HUES6 (cell line): ENCODE results near the gene HOXC11.
A peak's percentile ranks its signal among the peaks of the same experiment; 100 is the strongest.

Source experiments
- H3K27ac ChIP-seq: 2 replicates; pipeline ENCODE4 v1.7.0; 2013; ENCODE audit warnings: low read depth, mild to moderate bottlenecking, low read length, inconsistent platforms
- H3K27me3 ChIP-seq: 2 replicates; pipeline ENCODE4 v1.6.1; 2013; ENCODE audit warnings: low read length; ENCODE audit not compliant: control insufficient read depth, insufficient read depth
- H3K36me3 ChIP-seq: 2 replicates; pipeline ENCODE4 v1.6.1; 2013; ENCODE audit warnings: low read length; ENCODE audit not compliant: control insufficient read depth, insufficient read depth
- H3K4me1 ChIP-seq: 2 replicates; pipeline ENCODE4 v1.6.1; 2013; ENCODE audit warnings: low read length; ENCODE audit not compliant: control insufficient read depth, insufficient read depth
- H3K4me3 ChIP-seq: 2 replicates; pipeline ENCODE4 v1.5.1; 2013; ENCODE audit warnings: low read depth, low read length
- H3K9ac ChIP-seq: one replicate; pipeline ENCODE4 v1.6.1; 2013; ENCODE audit warnings: mild to moderate bottlenecking, low read length
- H3K9me3 ChIP-seq: 2 replicates; pipeline ENCODE4 v1.6.1; 2013; ENCODE audit warnings: low read depth, low read length; ENCODE audit not compliant: control insufficient read depth, insufficient read depth

Gene HOXC11

DNA sequence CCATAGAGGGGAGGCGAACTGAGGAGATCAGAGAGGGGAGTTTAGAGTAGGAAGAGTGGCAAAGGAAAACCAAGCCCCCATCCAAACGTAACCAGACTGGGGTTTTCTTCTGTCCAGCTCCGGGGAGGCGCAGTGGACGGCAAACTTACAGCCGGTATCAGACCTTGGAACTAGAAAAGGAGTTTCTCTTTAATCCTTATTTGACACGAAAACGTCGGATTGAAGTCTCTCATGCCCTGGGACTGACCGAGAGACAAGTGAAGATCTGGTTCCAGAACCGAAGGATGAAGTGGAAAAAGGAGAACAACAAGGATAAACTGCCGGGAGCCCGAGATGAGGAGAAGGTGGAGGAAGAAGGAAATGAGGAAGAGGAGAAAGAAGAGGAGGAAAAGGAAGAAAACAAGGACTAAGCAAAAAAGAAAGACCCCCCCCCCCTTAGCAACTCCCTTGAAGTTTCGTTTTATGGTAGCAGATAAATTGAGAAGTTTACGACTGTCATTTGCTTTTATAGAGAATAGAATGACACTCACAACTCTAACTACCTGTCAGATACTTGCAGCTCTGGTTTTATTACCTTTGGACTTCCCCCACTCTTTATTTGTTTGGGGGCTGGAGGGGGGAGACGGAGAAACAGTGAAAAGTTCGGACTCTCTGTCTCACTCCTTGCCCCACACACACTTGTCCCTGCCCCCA, 38.2 kb downstream of the HOXC11 start:
- peak overlapping the region; percentile 48; the same call in 1 of the 2 replicates for H3K4me3 ChIP-seq
- no peak overlapping the region for H3K27ac ChIP-seq
- no peaks in the 10 kb centered on the region for H3K9me3 ChIP-seq
- no peaks in the 10 kb centered on the region for H3K36me3 ChIP-seq
- H3K4me1 ChIP-seq, result peaks cover 2% of the 10 kb centered on the region; the same call in 1 of the 2 replicates
- H3K9ac ChIP-seq, result peak overlapping the region; percentile 91
- peaks cover 100% of the 10 kb centered on the region for H3K27me3 ChIP-seq

DNA sequence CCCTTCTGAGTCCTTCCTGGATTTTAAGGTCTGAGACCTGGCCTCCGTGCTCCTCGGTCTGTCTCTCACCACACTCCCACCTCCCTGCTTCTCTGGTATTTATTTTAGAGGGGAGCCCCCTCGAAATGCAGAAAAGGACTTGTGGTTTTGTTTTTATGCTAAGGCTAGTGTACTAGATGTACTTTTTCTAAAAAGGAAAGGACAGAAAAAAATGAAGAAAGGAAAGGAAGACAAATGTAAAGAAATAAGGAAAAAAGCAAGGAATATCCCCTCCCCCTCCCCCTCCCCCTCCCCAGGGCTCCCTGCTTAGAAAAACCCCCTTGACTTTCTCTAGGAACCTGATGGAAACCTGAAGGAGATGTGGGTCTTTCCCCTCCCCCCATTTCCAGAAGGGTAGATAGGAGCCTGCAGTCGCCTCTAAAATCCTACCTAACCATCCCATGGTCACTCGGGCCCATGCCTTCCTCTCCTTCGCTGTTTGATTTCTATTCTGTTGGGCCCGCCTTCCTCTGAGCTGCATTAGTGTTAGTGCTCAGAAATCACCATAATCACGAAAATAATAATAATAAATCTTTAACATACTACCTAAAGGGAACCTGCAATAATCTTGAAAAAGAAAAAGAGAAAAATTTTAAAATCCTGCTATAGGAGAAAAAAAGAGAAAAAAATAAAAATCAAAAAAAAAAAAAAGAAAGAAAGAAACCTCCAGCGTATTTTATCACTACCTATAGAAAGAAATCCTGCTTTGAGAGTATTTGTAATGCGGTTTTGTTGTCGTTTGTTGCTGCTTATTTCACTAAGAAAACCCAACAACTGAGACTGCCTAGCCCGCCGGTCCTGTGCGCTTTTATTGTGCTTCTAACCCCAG, 39.0 kb downstream of the HOXC11 start:
- Histone ChIP-seq H3K27ac (no peak overlapping the region), H3K4me3 (peak overlapping the region; percentile 48; the same call in 1 of the 2 replicates), H3K9ac (peak overlapping the region; percentile 62), H3K9me3 (no peaks in the 10 kb centered on the region), H3K4me1 (peaks cover 2% of the 10 kb centered on the region; the same call in 1 of the 2 replicates), H3K36me3 (no peaks in the 10 kb centered on the region), H3K27me3 (peaks cover 100% of the 10 kb centered on the region)

DNA sequence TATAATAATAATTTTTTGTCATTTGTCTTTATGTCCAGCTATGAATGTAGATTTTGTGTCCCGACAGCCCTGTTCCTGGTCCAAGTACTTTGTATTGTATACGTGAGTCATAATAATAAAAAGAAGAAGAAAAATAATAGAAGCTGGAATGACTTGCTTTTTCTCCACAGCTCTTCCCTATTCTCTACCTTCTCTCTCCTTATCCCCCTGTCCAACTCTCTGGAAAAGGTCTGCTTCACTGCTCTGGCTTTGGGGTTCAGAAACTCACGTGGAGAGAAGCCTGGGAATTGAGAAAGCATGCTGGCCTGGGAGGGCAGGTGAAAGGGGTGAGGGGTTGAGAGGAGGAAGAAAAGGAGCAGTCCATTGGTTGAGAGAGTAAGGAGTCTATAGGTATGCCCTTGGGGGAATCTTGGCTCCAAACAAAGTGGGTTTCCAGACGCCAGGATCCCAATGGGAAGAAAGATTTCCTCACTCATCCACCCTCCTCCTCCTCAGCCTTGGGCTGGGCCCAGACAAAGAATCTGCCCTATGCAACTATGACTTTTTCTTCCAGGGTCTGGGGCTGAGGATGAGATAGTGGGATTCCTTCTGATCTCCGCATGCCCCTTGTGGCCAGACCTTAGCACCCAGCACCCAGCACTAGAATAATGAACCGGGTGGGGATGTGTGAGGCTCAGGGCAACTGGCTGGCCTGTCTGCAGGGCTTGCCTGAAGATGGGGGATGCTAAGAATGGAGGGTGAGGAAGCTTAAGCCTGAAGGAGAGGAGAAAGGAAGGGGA, 39.9 kb downstream of the HOXC11 start:
- Histone ChIP-seq H3K4me1 (peaks cover 7% of the 10 kb centered on the region), H3K9ac (peak overlapping the region; percentile 65), H3K27me3 (peaks cover 100% of the 10 kb centered on the region), H3K36me3 (no peaks in the 10 kb centered on the region), H3K4me3 (no peak overlapping the region), H3K9me3 (no peaks in the 10 kb centered on the region), H3K27ac (no peak overlapping the region)

DNA sequence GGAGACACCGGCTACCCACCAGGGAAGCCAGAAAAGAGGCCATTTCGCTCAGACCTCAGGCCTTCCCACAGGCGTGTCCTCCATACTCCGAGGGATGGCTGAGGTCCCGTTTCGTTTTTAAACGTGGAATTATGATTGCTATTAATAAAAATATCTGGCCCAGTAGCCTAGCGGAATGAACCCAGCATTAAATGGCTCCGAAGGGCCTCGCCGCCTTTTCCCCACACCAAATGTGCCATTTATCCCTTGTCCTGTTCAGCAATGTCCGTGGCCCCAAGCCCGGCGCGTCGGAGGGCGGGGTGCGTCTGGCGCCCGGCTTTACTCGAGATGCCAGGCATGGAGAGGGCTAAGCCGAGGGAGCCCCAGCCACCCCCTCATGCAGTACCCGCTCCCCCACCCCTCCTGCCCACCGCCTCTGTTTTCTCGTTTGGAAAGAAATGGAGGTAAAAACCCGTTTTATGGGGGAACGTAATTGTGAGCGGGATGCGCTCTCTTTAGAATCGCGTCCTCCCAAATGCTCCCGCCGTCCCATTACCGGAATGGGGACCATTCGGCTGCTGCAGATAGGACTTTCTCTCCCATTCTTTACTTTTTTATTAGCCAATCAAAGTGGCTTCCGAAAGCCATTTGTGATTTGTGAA, 41.6 kb downstream of the HOXC11 start:
- Histone ChIP-seq H3K36me3 (no peaks in the 10 kb centered on the region), H3K27ac (no peak overlapping the region), H3K4me3 (no peak overlapping the region), H3K9ac (peak overlapping the region; percentile 58), H3K9me3 (no peaks in the 10 kb centered on the region), H3K27me3 (peaks cover 100% of the 10 kb centered on the region), H3K4me1 (peaks cover 15% of the 10 kb centered on the region)

DNA sequence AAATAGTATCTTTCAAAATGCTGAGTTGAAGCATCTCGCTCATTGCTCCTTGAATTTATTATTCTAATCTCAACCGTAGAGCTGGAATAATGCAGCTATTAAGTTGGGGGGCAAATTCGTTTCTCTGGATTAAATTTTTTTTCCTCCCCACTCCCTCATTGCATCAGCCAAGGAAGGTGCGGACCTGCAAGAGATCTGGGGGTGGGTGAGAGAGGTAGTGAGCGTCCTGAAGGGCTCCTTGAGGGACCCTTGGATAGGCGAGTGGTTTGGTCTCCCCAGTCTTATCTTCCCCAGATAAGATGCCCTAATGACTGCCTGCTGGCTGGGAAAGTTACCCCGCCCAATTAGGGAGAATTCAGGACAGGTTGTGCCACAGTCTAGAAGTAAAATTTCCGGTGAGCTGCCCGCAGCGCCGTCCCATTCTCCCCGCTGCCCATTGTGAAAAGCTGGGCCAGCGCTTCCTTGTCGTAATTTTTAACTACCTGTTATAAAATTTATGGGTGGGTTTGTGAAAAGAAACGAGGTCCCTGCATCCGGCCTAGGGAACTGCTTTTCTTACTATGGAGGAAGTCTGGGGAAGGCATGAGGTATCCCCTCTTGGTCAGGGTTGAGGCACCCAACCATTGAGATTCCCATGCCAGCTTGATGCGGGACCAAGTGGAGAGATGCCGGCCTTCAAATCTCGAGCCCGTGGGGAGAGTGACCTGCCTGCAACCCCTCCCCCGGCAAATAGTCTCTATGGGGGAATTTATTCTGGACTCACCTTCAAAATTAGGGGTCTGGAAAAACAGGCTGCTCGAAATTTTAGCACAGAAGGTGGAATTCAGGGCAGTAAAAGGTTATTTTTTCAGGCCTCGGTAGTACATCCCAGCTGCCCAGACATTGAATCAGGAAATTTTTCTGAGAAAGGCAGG, 42.3 kb downstream of the HOXC11 start:
- Histone ChIP-seq H3K27me3 (peaks cover 100% of the 10 kb centered on the region), H3K9ac (peak overlapping the region; percentile 67), H3K4me1 (peaks cover 19% of the 10 kb centered on the region), H3K4me3 (no peak overlapping the region; the same call in 1 of the 2 replicates), H3K36me3 (no peaks in the 10 kb centered on the region), H3K27ac (no peak overlapping the region), H3K9me3 (no peaks in the 10 kb centered on the region)

DNA sequence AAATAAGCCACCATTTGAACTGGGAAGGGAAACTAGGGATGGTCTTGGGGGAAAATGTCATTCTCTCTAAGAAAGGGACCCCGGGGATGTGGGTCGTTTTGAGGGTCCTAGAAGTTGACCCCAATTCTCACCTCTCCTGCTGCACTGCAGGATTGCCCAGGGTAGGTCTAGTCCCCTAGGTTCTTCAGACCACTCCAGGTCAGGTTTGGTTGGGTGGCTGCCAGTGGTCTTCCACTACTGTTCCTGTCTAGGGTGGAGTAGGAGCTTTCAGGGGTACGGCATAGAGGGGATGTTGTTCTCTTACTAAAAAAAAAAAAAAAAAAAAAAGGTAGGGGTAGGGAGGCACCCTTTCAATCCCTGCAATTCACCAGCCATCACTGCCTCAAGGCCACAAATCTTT, 43.1 kb downstream of the HOXC11 start:
- Histone ChIP-seq H3K4me3 (peak overlapping the region; percentile 26; the same call in 1 of the 2 replicates), H3K4me1 (peaks cover 19% of the 10 kb centered on the region), H3K9ac (peak overlapping the region; percentile 67), H3K9me3 (no peaks in the 10 kb centered on the region), H3K36me3 (no peaks in the 10 kb centered on the region), H3K27me3 (peaks cover 100% of the 10 kb centered on the region), H3K27ac (no peak overlapping the region)

DNA sequence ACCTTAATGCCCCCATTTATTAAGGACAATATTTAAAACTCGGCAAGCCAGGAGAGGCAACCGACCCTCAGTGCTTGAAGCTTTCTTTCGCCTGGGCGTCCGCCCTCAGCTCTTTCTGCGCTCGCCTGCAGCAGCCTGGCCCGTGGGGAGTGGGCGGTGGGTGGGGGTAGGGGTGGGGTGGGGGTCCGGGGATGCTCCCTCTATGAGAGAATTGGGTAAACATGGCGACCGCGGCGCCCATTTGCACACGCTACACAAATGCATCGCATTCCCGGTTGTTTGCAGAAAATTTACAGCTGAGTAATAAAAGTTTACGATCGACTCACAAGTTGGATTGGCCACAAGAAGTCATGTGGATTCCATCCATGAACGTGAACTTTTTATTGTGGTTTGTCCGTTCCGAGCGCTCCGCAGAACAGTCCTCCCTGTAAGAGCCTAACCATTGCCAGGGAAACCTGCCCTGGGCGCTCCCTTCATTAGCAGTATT, 43.6 kb downstream of the HOXC11 start:
- no peak overlapping the region for H3K27ac ChIP-seq
- H3K36me3 ChIP-seq, result no peaks in the 10 kb centered on the region
- peaks cover 23% of the 10 kb centered on the region for H3K4me1 ChIP-seq

DNA sequence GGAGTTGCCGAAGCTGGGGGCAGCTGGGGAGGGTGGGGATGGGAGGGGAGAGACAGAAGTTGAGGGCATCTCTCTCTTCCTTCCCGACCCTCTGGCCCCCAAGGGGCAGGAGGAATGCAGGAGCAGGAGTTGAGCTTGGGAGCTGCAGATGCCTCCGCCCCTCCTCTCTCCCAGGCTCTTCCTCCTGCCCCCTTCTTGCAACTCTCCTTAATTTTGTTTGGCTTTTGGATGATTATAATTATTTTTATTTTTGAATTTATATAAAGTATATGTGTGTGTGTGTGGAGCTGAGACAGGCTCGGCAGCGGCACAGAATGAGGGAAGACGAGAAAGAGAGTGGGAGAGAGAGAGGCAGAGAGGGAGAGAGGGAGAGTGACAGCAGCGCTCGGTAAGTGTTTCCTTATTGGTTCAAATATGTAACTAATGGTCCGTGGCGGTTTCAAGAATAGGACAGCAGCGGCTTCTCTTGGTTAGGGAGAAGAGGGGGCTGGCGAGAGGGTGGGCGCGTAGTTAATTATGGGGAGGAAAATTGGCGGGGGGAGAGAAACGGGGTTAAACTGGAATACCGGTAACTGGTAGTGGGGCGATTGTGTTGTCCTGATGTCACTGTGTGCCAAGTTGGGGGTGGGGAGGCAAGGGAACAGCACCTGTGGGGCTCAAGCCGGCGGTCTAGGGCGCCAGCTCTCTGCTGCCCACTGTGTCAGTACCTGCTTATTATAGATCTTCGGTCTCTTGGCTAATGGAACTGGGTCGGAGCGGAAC, 44.3 kb downstream of the HOXC11 start:
- no peak overlapping the region for H3K27ac ChIP-seq
- H3K9ac ChIP-seq, result peak overlapping the region; percentile 81
- H3K36me3 ChIP-seq, result no peaks in the 10 kb centered on the region
- H3K27me3 ChIP-seq, result peaks cover 100% of the 10 kb centered on the region
- H3K4me3 ChIP-seq, result peak overlapping the region; percentile 61
- H3K9me3 ChIP-seq, result no peaks in the 10 kb centered on the region
- H3K4me1 ChIP-seq, result peaks cover 24% of the 10 kb centered on the region

More for the DNA sequence above, 43.6 kb downstream of the HOXC11 start:
- Histone ChIP-seq H3K27me3 (peaks cover 100% of the 10 kb centered on the region), H3K4me3 (peak overlapping the region; percentile 61; the same call in 1 of the 2 replicates), H3K9me3 (no peaks in the 10 kb centered on the region), H3K9ac (peak overlapping the region; percentile 67)

DNA sequence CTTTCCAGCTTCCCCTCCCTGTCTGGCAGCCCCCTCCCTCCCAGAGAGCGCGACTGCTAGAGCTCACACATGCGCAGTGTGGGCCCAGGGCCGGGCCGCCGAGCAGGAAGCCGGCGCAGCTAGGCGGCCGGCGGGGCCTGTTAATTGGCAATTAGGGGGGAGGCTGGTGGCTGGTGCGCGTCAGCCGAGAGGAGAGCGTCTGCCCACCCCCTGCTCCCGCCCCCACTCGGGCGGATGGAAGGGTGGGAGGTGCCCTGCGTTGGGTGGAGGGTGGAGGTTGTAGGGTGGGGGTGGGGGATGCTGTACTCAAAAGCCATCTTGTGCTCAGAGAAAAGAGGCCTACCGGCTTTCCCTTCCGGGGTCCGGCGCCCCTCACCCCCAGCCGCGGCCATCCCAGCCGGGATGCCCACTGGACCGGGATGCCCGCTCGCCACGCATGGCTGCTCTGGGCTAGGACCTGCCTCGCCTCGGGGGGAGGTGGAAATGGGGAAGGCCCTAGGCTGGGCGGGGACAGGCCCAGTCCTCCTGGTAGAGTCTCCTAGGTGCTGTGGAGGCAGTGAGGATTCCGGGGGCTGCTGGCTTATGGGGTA, 45.0 kb downstream of the HOXC11 start:
- H3K4me1 ChIP-seq, result peaks cover 24% of the 10 kb centered on the region
- peak overlapping the region; percentile 4; the same call in 1 of the 2 replicates for H3K27ac ChIP-seq
- H3K9me3 ChIP-seq, result no peaks in the 10 kb centered on the region
- peak overlapping the region; percentile 90 for H3K9ac ChIP-seq
- peaks cover 100% of the 10 kb centered on the region for H3K27me3 ChIP-seq
- H3K36me3 ChIP-seq, result no peaks in the 10 kb centered on the region
- H3K4me3 ChIP-seq, result peak overlapping the region; percentile 61
